Stimulated activated CD4-positive, alpha-beta T cell treated with anti-CD3 and anti-CD28 coated beads, Interleukin-4, amount 100 ng/mL, for 4 hours (primary cell): Measurements from ENCODE around the gene CNR2.
"Not testable (repeated sequence)": the region's sequence is repeated elsewhere in the genome, so short reads cannot be mapped to it uniquely, and the experiment has no call there.

Source experiments
- DNase-seq, 2 experiments: peaks; one replicate each; pipeline ENCODE4 v3.0.0-alpha.2; 2020

Gene CNR2

DNA sequence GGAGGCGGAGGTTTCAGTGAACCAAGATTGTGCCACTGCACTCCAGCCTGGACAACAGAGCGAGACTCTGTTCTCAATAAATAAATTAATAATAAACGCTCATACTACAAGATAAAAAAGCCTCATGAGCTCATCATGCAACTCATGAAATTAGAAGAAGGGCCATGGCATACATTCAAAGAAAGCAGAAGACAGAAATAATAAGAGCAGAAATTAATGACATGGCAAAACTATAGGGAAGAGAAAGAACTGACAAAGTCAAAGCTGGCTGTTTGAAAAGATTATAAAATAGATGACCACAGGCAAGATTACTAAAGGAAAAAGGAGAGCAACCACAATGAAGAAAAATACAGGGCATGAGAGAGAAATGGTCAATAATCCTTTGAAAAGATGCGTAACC lies 30.4 kb downstream of the CNR2 start:
- no peak for DNase-seq

- no peak for DNase-seq
These were observed 33.4 kb downstream of the CNR2 start for GRCh38 chr1:23879809-23880208.

DNA sequence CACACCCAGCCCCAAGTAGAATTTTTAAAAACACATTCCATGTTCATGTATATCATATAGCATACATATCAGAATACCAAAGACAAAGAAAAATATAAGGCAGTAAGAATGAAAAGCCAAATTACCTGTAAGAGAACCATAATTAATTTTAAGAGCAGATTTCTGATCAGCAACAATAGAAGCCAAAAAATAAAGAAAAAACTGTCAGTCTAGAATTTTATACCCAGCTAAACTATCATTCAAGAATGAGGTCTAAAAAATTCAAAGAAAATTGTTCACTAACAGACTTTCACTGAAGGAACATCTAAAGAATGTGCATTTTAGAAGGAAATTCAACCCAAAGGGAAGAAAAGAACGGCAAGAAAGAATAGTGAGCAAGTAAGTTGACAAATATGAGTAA lies 34.5 kb downstream of the CNR2 start:
- DNase-seq, result no peak

DNA sequence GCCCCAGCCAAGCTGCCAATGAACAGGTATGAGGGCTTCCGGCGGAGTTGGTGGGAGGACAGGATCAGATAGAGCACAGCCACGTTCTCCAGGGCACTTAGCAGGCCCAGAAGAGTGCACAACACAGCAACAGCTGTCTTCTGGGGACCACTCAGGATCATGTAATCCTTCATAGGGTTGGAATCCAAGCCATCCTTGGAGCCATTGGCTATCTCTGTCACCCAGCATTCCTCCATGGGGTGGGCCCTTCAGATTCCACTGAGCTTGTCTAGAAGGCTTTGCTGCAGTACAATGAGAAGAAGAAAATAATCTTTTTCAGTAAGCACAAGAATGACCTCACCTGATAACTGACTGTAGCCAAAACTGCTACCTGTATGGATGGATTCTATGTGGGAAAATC lies 37.8 kb downstream of the CNR2 start:
- DNase-seq, result no peak

DNA sequence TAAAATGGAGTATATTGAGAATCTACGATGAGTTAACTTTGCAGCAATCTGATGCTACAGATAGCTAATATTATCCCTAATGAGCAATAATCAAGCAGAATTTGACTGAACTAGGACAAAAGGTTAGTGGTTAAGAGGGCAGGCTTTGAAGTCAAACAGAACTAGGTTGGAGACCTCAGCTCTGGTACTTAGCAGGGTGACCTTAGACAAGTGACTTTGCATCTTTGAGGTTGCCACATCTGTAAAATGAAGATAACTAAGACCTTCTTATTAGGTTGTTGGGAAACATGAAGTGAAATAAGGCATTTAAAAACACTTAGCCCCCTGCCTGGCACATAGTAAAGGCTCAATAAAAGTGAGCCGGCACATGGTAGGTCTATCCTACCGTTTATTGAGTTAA lies 40.7 kb downstream of the CNR2 start:
- no peak for DNase-seq

GRCh38 chr1:23869051-23869450 lies 44.1 kb downstream of the CNR2 start:
- DNase-seq, result no peak

DNA sequence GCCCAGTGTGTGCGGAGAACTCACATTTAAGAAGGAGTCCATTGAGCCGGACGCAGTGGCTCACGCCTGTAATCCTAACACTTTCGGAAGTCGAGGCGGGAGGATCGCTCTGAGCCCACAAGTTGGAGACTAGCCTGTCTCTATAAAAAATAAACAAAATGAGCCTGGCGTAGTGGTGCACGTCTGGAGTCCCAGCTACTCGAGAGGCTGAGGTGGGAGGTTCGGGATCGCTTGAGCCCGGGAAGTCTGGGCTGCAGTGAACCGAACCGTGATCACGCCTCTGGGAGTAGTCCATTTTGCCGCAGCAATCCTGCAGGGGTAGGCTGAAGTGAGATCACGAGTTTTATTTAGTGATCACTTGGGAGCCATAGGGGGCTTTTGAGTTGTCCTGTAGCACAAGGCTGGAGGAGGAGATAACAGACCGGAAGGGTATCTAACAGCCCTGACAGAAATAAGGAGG lies 44.6 kb downstream of the CNR2 start:
- no peak for DNase-seq

- peak; percentile 90 to 96 for DNase-seq
These were observed 45.1 kb downstream of the CNR2 start, which contains the start of gene FUCA1 for GRCh38 chr1:23867895-23868556. Gene FUCA1, minus strand, starts transcription at chr1:23868290. Its CDS starts 4 bp downstream, at chr1:23868286.

DNA sequence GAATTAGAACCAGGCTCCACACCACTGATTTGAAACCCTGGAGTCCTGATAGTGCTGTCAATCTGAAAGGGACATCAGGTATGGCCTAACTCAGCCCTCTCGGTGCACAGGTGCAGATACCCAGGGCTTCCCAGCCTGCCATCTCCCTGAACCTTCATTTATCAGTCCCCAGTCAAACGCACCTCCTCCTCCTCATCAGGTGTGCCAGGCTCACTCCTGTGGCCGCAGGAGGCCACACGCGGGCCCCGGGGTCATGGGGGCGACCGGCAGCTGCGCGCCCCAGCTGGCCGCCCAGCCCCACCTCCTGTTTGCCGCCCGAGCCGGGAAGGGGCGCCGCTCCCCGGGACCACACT lies 45.6 kb downstream of the CNR2 start:
- DNase-seq, result no peak

DNA sequence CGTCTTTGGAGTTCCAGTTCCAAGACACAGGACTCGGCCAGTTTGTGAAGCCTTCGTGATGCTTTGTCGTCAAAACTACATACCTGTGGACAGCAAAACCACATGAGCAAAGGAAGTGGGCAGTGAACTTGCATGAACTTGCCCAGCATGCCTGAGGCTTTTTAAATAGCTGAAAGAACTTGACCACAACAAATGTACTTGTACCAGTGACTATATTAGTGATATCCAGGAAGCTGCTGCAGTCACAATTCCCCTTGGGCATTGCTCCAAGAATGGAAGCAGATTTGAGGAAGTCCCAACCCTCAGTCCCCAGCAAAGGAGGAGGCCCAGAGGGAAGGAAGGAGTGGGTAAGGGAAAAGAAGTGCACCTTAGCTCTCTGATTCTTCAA lies 47.6 kb downstream of the CNR2 start:
- no peak for DNase-seq

GRCh38 chr1:23864801-23865542 lies 48.2 kb downstream of the CNR2 start:
- DNase-seq, result no peak

GRCh38 chr1:23862640-23863039 lies 50.5 kb downstream of the CNR2 start:
- DNase-seq, result no peak

GRCh38 chr1:23854568-23854967 lies 58.6 kb downstream of the CNR2 start:
- DNase-seq, result no peak

DNA sequence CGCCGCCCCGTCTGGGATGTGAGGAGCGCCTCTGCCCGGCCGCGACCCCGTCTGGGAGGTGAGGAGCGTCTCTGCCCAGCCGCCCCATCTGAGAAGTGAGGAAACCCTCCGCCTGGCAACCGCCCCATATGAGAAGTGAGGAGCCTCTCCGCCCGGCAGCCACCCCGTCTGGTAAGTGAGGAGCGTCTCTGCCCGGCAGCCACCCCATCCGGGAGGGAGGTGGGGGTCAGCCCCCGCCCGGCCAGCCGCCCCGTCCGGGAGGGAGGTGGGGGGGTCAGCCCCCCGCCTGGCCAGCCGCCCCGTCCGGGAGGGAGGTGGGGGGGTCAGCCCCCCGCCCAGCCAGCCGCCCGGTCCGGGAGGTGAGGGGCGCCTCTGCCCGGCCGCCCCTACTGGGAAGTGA lies 60.0 kb downstream of the CNR2 start:
- DNase-seq, result not testable (repeated sequence)

DNA sequence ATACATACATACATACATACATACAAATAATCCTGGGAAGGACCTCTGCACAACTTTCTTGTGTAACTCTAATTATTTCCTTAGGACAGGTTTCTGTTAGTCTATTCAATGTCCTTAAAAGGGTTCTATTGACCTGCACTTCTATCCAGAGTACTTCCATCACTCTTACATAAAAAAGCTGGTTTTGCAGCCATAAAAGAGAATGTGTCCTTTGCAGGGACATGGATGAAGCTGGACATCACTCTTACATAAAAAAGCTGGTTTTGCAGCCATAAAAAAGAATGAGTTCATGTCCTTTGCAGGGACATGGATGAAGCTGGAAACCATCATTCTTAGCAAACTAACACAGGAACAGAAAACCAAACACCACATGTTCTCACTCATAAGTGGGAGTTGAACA lies 61.8 kb downstream of the CNR2 start:
- DNase-seq, result not testable (repeated sequence)

DNA sequence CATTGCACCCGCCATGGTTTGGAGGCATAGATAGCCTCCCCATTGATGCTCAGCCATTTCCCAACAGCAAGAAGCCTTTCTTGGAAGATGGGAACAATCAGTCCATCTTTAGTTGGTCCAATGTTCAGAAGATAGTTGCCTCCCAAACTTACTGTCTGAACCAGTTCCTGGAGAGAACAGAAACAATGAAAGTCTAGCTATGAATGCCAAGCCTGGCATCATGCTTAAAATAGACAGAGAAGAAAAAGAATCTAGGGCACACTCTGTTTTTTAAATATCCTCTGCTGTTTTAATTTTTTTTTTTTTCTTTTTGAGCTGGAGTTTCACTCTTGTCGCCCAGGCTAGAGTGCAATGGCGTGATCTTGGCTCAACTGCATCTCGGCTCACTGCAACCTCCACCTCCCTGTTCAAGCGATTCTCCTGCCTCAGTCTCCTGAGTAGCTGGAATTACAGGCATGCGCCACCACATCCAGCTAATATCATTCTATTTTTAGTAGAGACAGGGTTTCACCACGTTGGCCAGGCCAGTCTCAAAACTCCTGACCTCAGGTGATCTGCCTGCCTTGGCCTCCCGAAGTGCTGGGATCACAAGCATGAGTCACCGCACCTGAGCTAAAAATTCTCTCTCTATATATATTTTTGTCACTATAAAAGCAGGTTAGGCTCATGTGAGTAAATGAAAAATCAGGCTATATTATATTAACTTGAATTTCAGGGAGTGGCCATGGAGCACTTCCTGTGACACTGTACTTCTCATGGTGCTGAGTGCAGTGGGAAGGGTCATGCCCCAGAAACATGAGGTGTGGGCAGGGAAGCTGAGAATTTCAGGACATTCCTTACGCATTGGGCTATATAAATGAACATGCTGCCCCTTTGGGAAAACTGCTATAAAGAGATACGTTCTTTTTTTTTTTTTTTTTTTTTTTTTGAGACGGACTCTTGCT lies 64.2 kb downstream of the CNR2 start:
- DNase-seq, result no peak

- DNase-seq, result not testable (repeated sequence)
These were observed 65.6 kb downstream of the CNR2 start for GRCh38 chr1:23847482-23848095.

DNA sequence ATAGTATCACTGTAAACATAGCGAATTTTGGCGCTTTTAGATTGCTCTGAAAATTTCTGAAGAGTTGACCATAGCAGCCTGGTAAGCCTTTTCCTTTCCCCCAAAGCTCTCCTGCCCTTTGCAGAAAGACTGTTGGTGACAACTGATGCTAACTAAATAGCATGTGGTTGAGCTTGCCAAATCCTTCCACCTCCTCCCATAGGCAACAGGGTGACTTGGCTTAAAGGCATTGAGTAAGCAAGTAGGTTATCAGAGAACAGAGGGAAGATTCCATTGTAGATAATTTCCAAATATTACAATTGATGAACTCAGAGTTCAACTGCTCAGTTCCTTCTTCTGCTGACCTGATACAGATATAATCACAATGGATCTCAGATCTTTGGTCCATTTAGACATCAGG lies 68.0 kb downstream of the CNR2 start:
- no peak for DNase-seq

GRCh38 chr1:23843644-23844043 lies 69.5 kb downstream of the CNR2 start:
- DNase-seq, result no peak

- DNase-seq, result peak; percentile 68 to 76
These were observed 74.7 kb downstream of the CNR2 start for GRCh38 chr1:23838401-23838866.

DNA sequence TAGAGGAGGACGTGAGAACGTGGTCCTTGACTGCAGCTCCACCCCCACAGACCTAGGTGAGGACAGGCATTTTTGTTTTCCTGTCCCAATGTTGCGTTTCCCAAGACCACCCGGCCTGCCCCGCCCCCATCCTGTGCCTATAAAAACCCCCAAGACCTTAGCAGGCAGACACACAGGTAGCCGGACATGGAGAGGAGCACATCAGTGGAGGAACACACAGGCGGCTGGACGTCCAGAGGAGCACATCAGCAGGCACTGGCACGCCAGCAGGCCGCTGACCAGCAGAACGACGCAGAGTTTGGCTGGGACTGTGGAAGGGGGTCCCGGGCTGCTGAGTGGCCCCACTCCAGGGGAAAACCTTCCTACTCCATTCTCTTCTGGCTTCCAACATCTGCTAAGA lies 75.3 kb downstream of the CNR2 start:
- DNase-seq, result no peak

DNA sequence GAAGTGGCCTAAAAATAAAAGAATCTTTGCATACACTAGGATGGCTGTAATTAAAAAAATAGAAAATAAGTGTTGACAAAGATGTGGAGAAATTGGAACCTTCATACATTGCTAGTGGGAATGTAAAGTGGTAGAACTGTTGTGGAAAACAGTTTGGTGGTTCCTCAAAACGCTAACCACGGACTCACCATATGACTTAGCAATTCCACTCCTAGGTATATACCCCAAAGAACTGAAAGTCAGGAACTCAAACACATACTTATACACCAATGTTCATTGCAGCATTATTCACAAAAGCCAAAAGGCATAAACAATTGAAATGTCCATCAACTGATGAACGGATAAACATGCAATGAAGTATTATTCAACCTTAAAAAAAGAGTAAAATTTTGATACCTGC lies 77.1 kb downstream of the CNR2 start:
- DNase-seq, result no peak

GRCh38 chr1:23834156-23834555 lies 79.0 kb downstream of the CNR2 start:
- DNase-seq, result not testable (repeated sequence)
